Karpas-422 (cell line): ENCODE measurements around the gene ADAM33. TPM values are rescaled to one million over a fixed set of nuclear protein-coding genes. Genes with fewer than 3 reads are reported as not detected.

Experiments
- DNase-seq: peaks from one replicate; pipeline ENCODE4 v3.0.0-alpha.2; 2015
- H2AFZ ChIP-seq: fragments of 200-600 bp; sonication (generic); 2 replicates; pipeline ENCODE4 v1.6.1; 2014; ENCODE audit warnings: antibody characterized with exemption, low read length, mixed read lengths
- H3K27ac ChIP-seq: fragments of 200-600 bp; sonication (generic); 2 replicates; pipeline ENCODE4 v1.5.1; 2014; ENCODE audit warnings: mild to moderate bottlenecking, low read length, moderate library complexity
- H3K27me3 ChIP-seq: fragments of 200-600 bp; sonication (generic); 2 replicates; pipeline ENCODE4 v1.6.1; 2014; ENCODE audit warnings: low read length, mixed read lengths
- H3K36me3 ChIP-seq: fragments of 200-600 bp; sonication (generic); 2 replicates; pipeline ENCODE4 v1.6.1; 2014; ENCODE audit warnings: low read length, mixed read lengths; ENCODE audit not compliant: insufficient read depth
- H3K4me1 ChIP-seq: fragments of 200-600 bp; sonication (generic); 2 replicates; pipeline ENCODE4 v1.6.1; 2014; ENCODE audit warnings: mild to moderate bottlenecking, low read length, mixed read lengths
- H3K4me2 ChIP-seq: fragments of 200-600 bp; sonication (generic); 2 replicates; pipeline ENCODE4 v1.6.1; 2014; ENCODE audit warnings: low read length, low read depth, mild to moderate bottlenecking; ENCODE audit not compliant: poor library complexity, severe bottlenecking
- H3K4me3 ChIP-seq: fragments of 200-600 bp; sonication (generic); 2 replicates; pipeline ENCODE4 v1.5.1; 2014; ENCODE audit warnings: mild to moderate bottlenecking, antibody characterized with exemption, low read length, mixed read lengths
- H3K79me2 ChIP-seq: fragments of 200-600 bp; sonication (generic); 2 replicates; pipeline ENCODE4 v1.6.1; 2014; ENCODE audit warnings: mild to moderate bottlenecking, low read length, mixed read lengths
- H3K9ac ChIP-seq: fragments of 200-600 bp; sonication (generic); 2 replicates; pipeline ENCODE4 v1.6.0; 2014; ENCODE audit warnings: low read length
- H3K9me2 ChIP-seq: fragments of 200-600 bp; sonication (generic), shearing (Covaris generic); replicated peaks from 2 replicates; pipeline ENCODE4 v1.6.0; 2014; ENCODE audit warnings: mild to moderate bottlenecking, low read length, moderate library complexity; ENCODE audit not compliant: insufficient read depth
- H3K9me3 ChIP-seq: fragments of 300-700, 200-600 bp; sonication (generic); 2 replicates; pipeline ENCODE4 v1.6.1; 2014; ENCODE audit warnings: low read length, mixed read lengths
- H4K20me1 ChIP-seq: fragments of 200-600 bp; sonication (generic); 2 replicates; pipeline ENCODE4 v1.6.1; 2014; ENCODE audit warnings: mild to moderate bottlenecking, antibody characterized with exemption, low read length, low read depth; ENCODE audit not compliant: insufficient read depth
- total RNA-seq: library from RNA; depleted of rRNA; stranded (reverse); fragments of >200 nt; shearing (Covaris generic); gene quantifications from 2 replicates; pipeline ENCODE4 v1.2.3, GENCODE V29; 2014; ENCODE audit warnings: low replicate concordance

Gene ADAM33
- total RNA-seq, 1 experiment from 2014 or later, result not detected

GRCh38 chr20:3661814-3662665 is 19.8 kb downstream of the ADAM33 start:
- Histone ChIP-seq H3K9ac (no peak overlapping the region), H4K20me1 (no peaks in the 10 kb centered on the region), H3K79me2 (no peaks in the 10 kb centered on the region), H2AFZ (no peak overlapping the region), H3K9me2 (no peaks in the 10 kb centered on the region), H3K9me3 (no peaks in the 10 kb centered on the region), H3K27ac (no peak overlapping the region), H3K4me1 (peaks cover 13% of the 10 kb centered on the region), H3K4me2 (no peak overlapping the region), H3K27me3 (no peaks in the 10 kb centered on the region), H3K36me3 (no peaks in the 10 kb centered on the region), H3K4me3 (no peak overlapping the region)
- DNase-seq, result no peak

GRCh38 chr20:3661060-3661813 is 20.6 kb downstream of the ADAM33 start:
- no peak for DNase-seq
- no peak overlapping the region for H3K9ac ChIP-seq
- H3K4me1 ChIP-seq, result peaks cover 13% of the 10 kb centered on the region
- no peak overlapping the region for H2AFZ ChIP-seq
- H3K79me2 ChIP-seq, result no peaks in the 10 kb centered on the region
- H3K4me3 ChIP-seq, result no peak overlapping the region
- no peaks in the 10 kb centered on the region for H3K27me3 ChIP-seq
- no peaks in the 10 kb centered on the region for H4K20me1 ChIP-seq
- H3K9me2 ChIP-seq, result no peaks in the 10 kb centered on the region
- H3K36me3 ChIP-seq, result no peaks in the 10 kb centered on the region
- H3K4me2 ChIP-seq, result no peak overlapping the region
- no peaks in the 10 kb centered on the region for H3K9me3 ChIP-seq
- no peak overlapping the region for H3K27ac ChIP-seq

GRCh38 chr20:3660262-3661059 is 21.3 kb downstream of the ADAM33 start:
- Histone ChIP-seq H3K4me2 (no peak overlapping the region), H3K9me2 (no peaks in the 10 kb centered on the region), H3K4me3 (no peak overlapping the region), H3K79me2 (no peaks in the 10 kb centered on the region), H3K9ac (no peak overlapping the region), H3K27me3 (no peaks in the 10 kb centered on the region), H3K9me3 (no peaks in the 10 kb centered on the region), H3K36me3 (no peaks in the 10 kb centered on the region), H2AFZ (no peak overlapping the region), H3K4me1 (peaks cover 13% of the 10 kb centered on the region), H3K27ac (no peak overlapping the region), H4K20me1 (no peaks in the 10 kb centered on the region)
- DNase-seq, result no peak

- Histone ChIP-seq H3K27me3 (no peaks in the 10 kb centered on the region), H3K4me1 (peaks cover 13% of the 10 kb centered on the region), H3K9ac (no peak overlapping the region), H3K79me2 (no peaks in the 10 kb centered on the region), H3K27ac (no peak overlapping the region), H2AFZ (peak overlapping the region; percentile 84; the same call in 1 of the 2 replicates), H3K9me3 (no peaks in the 10 kb centered on the region), H3K4me2 (peak overlapping the region; percentile 38), H3K36me3 (no peaks in the 10 kb centered on the region), H4K20me1 (no peaks in the 10 kb centered on the region), H3K4me3 (no peak overlapping the region), H3K9me2 (no peaks in the 10 kb centered on the region)
- no peak for DNase-seq
These were observed 22.1 kb downstream of the ADAM33 start for GRCh38 chr20:3659492-3660261.

- peaks cover 13% of the 10 kb centered on the region for H3K4me1 ChIP-seq
- no peak overlapping the region for H3K27ac ChIP-seq
- no peaks in the 10 kb centered on the region for H4K20me1 ChIP-seq
- peak overlapping the region; percentile 36; the same call in 1 of the 2 replicates for H3K4me3 ChIP-seq
- H3K4me2 ChIP-seq, result peak overlapping the region; percentile 38
- H3K9me2 ChIP-seq, result no peaks in the 10 kb centered on the region
- no peak overlapping the region; the same call in 1 of the 2 replicates for H3K9ac ChIP-seq
- peak overlapping the region; percentile 84; the same call in 1 of the 2 replicates for H2AFZ ChIP-seq
- no peaks in the 10 kb centered on the region for H3K9me3 ChIP-seq
- no peaks in the 10 kb centered on the region for H3K79me2 ChIP-seq
- peak; percentile 81 for DNase-seq
- H3K36me3 ChIP-seq, result no peaks in the 10 kb centered on the region
- no peaks in the 10 kb centered on the region for H3K27me3 ChIP-seq
These were observed 22.9 kb downstream of the ADAM33 start for GRCh38 chr20:3658716-3659491.

GRCh38 chr20:3658019-3658715 is 23.6 kb downstream of the ADAM33 start:
- H3K79me2 ChIP-seq, result no peaks in the 10 kb centered on the region
- H4K20me1 ChIP-seq, result no peaks in the 10 kb centered on the region
- no peaks in the 10 kb centered on the region for H3K9me2 ChIP-seq
- peak overlapping the region; percentile 36; the same call in 1 of the 2 replicates for H3K4me3 ChIP-seq
- H3K27ac ChIP-seq, result no peak overlapping the region
- H2AFZ ChIP-seq, result peak overlapping the region; percentile 84; the same call in 1 of the 2 replicates
- DNase-seq, result no peak
- H3K9ac ChIP-seq, result no peak overlapping the region
- peaks cover 13% of the 10 kb centered on the region for H3K4me1 ChIP-seq
- H3K27me3 ChIP-seq, result no peaks in the 10 kb centered on the region
- no peaks in the 10 kb centered on the region for H3K9me3 ChIP-seq
- peak overlapping the region; percentile 38 for H3K4me2 ChIP-seq
- H3K36me3 ChIP-seq, result no peaks in the 10 kb centered on the region

GRCh38 chr20:3655131-3655405 is 26.7 kb downstream of the ADAM33 start:
- no peaks in the 10 kb centered on the region for H3K27me3 ChIP-seq
- H3K9me3 ChIP-seq, result no peaks in the 10 kb centered on the region
- H3K36me3 ChIP-seq, result no peaks in the 10 kb centered on the region
- H4K20me1 ChIP-seq, result no peaks in the 10 kb centered on the region
- no peak overlapping the region for H3K4me2 ChIP-seq
- DNase-seq, result no peak
- H3K9me2 ChIP-seq, result no peaks in the 10 kb centered on the region
- peaks cover 30% of the 10 kb centered on the region for H3K4me1 ChIP-seq
- H3K79me2 ChIP-seq, result no peaks in the 10 kb centered on the region
- H2AFZ ChIP-seq, result no peak overlapping the region
- H3K4me3 ChIP-seq, result no peak overlapping the region
- H3K27ac ChIP-seq, result no peak overlapping the region
- H3K9ac ChIP-seq, result no peak overlapping the region
